HG02678 (cell line): ENCODE results near the gene PRRG4.
"Not testable (repeated sequence)": the region's sequence is repeated elsewhere in the genome, so short reads cannot be mapped to it uniquely, and the experiment has no call there.

Experiments
- ATAC-seq: cut with Tn5 transposase; IDR thresholded peaks from one replicate; pipeline ENCODE4 v1.9.1; 2021; ENCODE audit warnings: mild to moderate bottlenecking, moderate library complexity; ENCODE audit not compliant: unreplicated experiment

PRRG4 gene

GRCh38 chr11:32829680-32830412, at the start of gene PRRG4:
Gene PRRG4, plus strand, starts transcription at chr11:32829927. Its CDS starts 603 bp downstream, at chr11:32830530.
- ATAC-seq, result peak; percentile 81

- ATAC-seq, result not testable (repeated sequence)
These were observed 48.9 kb upstream of the PRRG4 start for GRCh38 chr11:32780839-32781238.

GRCh38 chr11:32781721-32782120, 48.0 kb upstream of the PRRG4 start:
- no peak for ATAC-seq

GRCh38 chr11:32785262-32785661, 44.5 kb upstream of the PRRG4 start:
- ATAC-seq, result no peak

- no peak for ATAC-seq
These were observed 42.9 kb upstream of the PRRG4 start for GRCh38 chr11:32786811-32787210.

GRCh38 chr11:32790916-32791315, 38.8 kb upstream of the PRRG4 start:
- ATAC-seq, result no peak

- no peak for ATAC-seq
These were observed 37.4 kb upstream of the PRRG4 start for GRCh38 chr11:32792111-32792947.

GRCh38 chr11:32792948-32793475, 36.7 kb upstream of the PRRG4 start:
- peak; percentile 85 for ATAC-seq

GRCh38 chr11:32794439-32794838, 35.3 kb upstream of the PRRG4 start, which contains the start of gene CCDC73:
Gene CCDC73, minus strand, starts transcription at chr11:32794662. Its CDS starts 34,419 bp downstream, at chr11:32760243.
- ATAC-seq, result no peak

- no peak for ATAC-seq
These were observed 33.3 kb upstream of the PRRG4 start for GRCh38 chr11:32796425-32796824.

GRCh38 chr11:32809313-32809712, 20.4 kb upstream of the PRRG4 start:
- peak; percentile 98 for ATAC-seq

- no peak for ATAC-seq
These were observed 12.4 kb upstream of the PRRG4 start for GRCh38 chr11:32817181-32817851.

GRCh38 chr11:32817852-32818183, 11.9 kb upstream of the PRRG4 start:
- no peak for ATAC-seq

- ATAC-seq, result no peak
These were observed 10.5 kb upstream of the PRRG4 start for GRCh38 chr11:32819187-32819586.

GRCh38 chr11:32820497-32820896, 9.2 kb upstream of the PRRG4 start:
- no peak for ATAC-seq

GRCh38 chr11:32821517-32821916, 8.2 kb upstream of the PRRG4 start:
- no peak for ATAC-seq

- ATAC-seq, result no peak
These were observed 7.7 kb upstream of the PRRG4 start for GRCh38 chr11:32821917-32822560.

GRCh38 chr11:32823617-32824016, 6.1 kb upstream of the PRRG4 start:
- not testable (repeated sequence) for ATAC-seq

- ATAC-seq, result no peak
These were observed 3.6 kb upstream of the PRRG4 start for GRCh38 chr11:32826113-32826512.

GRCh38 chr11:32827276-32827675, 2.5 kb upstream of the PRRG4 start:
- no peak for ATAC-seq
